MCF 10A (cell line): ENCODE data around the gene UFSP1. TPM values are rescaled to one million over a fixed set of nuclear protein-coding genes. Genes with fewer than 3 reads are reported as not detected.

Experiments
- microRNA-seq: library from miRNA; unstranded; fragments of <30 nt; microRNA quantifications from one replicate; pipeline ENCODE4 v1.2.0, GENCODE V29; 2022
- total RNA-seq: library from RNA; stranded (reverse); gene quantifications from 2 replicates; pipeline ENCODE4 v1.2.3, GENCODE V29; 2022

The UFSP1 gene
- total RNA-seq, 1 experiment from 2014 or later: 2.8 TPM

Small RNA genes within 50 kb of the gene (microRNA-seq; reads per million reads assigned to microRNA genes)
- gene MIR6875: 0.93 reads per million

Other genes starting within 250 kb of the UFSP1 start
- gene TFR2, start 248.2 kb downstream of the UFSP1 start, total RNA-seq: not detected in 2 replicates
- not detected in 2 replicates for gene ACTL6B, start 233.3 kb downstream of the UFSP1 start, total RNA-seq
- gene GNB2, start 216.0 kb downstream of the UFSP1 start, total RNA-seq: 196 and 201 TPM in 2 replicates
- 37.6 and 40.1 TPM in 2 replicates for gene GIGYF1, start 195.5 kb downstream of the UFSP1 start, total RNA-seq
- 49.0 and 59.2 TPM in 2 replicates for gene POP7, start 183.6 kb downstream of the UFSP1 start, total RNA-seq
- gene EPO, start 169.2 kb downstream of the UFSP1 start, total RNA-seq: not detected in 2 replicates
- gene ZAN, start 156.1 kb downstream of the UFSP1 start, total RNA-seq: not detected in 2 replicates
- gene EPHB4, start 62.2 kb downstream of the UFSP1 start, total RNA-seq: 48.8 and 51.3 TPM in 2 replicates
- gene SLC12A9, start 37.0 kb downstream of the UFSP1 start, total RNA-seq: 19.2 and 21.0 TPM in 2 replicates
- gene TRIP6, start 22.3 kb downstream of the UFSP1 start, total RNA-seq: 106 and 132 TPM in 2 replicates
- 111 and 142 TPM in 2 replicates for gene SRRT, start 14.6 kb downstream of the UFSP1 start, total RNA-seq
- gene ACHE, start 6.2 kb upstream of the UFSP1 start, total RNA-seq: 0.30 and 0.37 TPM in 2 replicates
- gene MUC3A, start 59.8 kb upstream of the UFSP1 start, total RNA-seq: not detected in 2 replicates
- gene MUC12, start 79.8 kb upstream of the UFSP1 start, total RNA-seq: not detected in 2 replicates
- gene MUC17, start 130.4 kb upstream of the UFSP1 start, total RNA-seq: not detected in 2 replicates
- 29.6 and 36.8 TPM in 2 replicates for gene TRIM56, start 195.8 kb upstream of the UFSP1 start, total RNA-seq
- gene SERPINE1, start 237.4 kb upstream of the UFSP1 start, total RNA-seq: 56.7 and 80.6 TPM in 2 replicates